HG02884 (cell line): ENCODE data around the gene NSDHL.

Experiments used
- ATAC-seq: cut with Tn5 transposase; IDR thresholded peaks from one replicate; pipeline ENCODE4 v1.9.1; 2021; ENCODE audit warnings: mild to moderate bottlenecking, moderate library complexity; ENCODE audit not compliant: unreplicated experiment

NSDHL gene

GRCh38 chrX:152892999-152893891 is 62.4 kb downstream of the NSDHL start:
- ATAC-seq, result no peak

- ATAC-seq, result no peak
Observed at GRCh38 chrX:152893980-152894610, 63.2 kb downstream of the NSDHL start.

- no peak for ATAC-seq
Observed at GRCh38 chrX:152895121-152895520, 64.3 kb downstream of the NSDHL start.

DNA sequence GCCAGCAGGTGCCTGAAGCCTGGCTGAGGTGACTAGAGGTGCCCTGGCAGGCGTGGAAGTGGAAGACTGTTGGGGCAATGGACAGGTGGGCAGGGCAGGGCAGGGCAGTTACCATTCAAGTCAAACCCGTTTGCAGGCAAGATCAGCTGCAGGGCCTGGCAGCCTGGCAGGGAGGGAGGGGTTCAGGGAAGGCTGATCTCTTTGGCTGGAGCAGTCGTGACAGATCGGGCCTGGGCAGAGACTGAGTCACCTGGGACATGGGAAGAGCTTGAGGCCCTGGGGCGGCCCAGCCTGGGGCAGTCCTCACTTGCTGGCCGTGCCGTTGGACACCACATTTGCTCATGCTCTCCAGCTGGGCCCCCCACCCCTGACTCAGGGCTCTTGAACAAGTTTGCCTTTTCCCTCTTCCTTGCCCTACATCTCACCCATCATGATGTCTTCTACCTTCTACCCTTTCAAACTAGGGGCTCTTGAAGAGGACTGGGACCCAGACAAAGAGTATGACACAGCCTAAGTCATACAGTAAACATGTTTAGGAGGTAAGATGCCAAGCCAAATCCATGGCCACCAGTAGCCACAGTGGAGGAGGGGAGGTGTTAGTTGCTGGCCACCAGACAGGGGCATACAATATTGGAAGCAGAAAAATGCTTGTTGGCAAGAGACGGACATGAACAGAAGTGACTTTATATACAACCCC is 65.0 kb downstream of the NSDHL start:
- no peak for ATAC-seq

GRCh38 chrX:152896450-152896849 is 65.6 kb downstream of the NSDHL start:
- no peak for ATAC-seq

DNA sequence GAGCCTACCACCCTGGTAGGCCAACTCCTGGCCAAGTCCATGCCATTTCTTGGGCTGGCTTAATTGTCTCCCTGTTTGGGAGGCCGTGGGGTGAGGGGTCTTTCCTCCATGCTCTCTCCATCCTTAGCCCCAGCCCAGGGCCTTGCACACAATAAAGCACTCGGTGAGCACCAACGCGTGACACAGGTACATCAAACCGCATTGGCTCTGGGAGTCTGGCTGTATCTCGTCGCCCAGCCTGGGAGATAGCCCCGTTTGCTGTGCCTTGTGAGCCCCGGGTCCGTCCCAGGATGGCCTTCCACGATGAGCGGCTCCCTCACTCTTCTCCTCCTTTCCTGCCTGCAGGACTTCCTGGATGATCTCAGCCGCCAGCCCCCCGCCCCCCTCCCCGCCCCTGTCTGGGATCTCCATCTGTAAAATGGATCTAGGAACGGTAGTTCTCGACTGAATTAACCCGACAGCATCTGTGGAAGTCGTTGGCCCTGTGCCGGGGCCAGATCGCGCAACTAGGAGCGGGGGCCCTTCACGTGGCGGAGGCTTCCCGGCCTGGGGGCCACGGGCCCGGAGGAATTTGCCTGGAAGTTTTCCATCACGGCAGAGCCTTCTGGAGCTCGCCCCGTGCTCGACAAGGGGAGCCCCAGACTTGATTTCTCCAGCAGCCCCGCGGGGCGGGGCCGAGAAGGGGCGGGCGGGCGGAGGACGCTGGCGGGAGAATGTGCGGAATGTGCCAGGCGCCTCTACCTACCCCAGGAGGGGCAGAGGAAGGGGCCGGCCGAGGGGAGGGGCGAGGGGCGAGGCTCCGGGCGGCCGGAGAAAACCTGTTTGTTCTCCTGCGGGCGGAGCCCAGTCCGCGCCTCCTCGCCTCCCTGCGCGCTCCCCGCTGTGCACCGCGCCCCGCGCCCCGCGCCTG is 66.6 kb downstream of the NSDHL start, which contains the start of gene ZNF185:
TSS of gene ZNF185 (plus strand) at position 846 of the 910 bp plus-strand sequence. CDS start 16,423 bp downstream, outside the sequence.
- ATAC-seq, result no peak

GRCh38 chrX:152898442-152898841 is 67.6 kb downstream of the NSDHL start:
- no peak for ATAC-seq

GRCh38 chrX:152899111-152899873 is 68.4 kb downstream of the NSDHL start:
- no peak for ATAC-seq

DNA sequence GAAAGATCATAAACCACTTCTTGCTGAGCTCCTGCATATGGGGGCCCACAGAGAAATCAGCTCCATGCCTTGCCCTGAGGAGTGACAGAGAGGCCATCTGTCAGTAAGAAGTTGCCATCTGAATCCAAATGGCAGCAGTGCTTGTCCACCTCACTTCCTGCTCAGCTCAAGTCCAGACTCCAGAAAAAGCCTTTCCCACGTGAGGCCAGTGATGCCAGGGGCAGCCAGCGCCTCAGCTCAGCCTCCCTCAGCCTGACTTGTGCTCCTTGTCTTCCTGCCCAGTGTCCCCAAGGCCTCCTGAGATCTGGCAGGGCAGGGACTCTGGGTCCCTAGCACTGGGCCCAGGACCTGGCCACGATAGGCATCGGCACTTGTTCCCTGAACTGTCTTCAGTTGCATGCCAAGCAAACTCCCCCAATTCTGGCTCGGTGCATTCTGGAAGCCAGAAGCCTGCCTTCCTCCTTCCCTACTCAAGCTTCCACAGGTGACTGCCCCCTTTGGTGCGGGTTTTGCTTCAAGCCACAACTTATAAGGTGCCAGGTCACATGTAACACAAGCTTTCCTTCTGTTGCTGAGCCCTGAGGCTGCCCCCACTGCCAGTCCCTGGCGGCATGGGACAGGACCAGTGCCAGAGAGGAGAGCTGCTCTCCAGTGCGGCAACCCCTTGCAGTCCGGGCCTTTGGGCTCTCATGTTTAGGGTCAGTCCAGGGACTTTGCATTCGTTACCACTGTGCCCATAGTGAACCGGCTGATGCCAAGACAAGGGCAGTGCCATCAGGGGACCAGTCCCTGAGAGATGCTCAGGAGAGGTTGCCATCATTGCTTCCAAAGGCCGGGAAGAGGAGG is 69.2 kb downstream of the NSDHL start:
- ATAC-seq, result no peak

GRCh38 chrX:152900937-152901445 is 70.1 kb downstream of the NSDHL start:
- no peak for ATAC-seq

GRCh38 chrX:152901816-152902501 is 71.1 kb downstream of the NSDHL start:
- ATAC-seq, result no peak

- ATAC-seq, result no peak
Observed at GRCh38 chrX:152902502-152902820, 71.6 kb downstream of the NSDHL start.

- ATAC-seq, result no peak
Observed at GRCh38 chrX:152903589-152903988, 72.7 kb downstream of the NSDHL start.

- no peak for ATAC-seq
Observed at GRCh38 chrX:152904151-152905080, 73.6 kb downstream of the NSDHL start.

DNA sequence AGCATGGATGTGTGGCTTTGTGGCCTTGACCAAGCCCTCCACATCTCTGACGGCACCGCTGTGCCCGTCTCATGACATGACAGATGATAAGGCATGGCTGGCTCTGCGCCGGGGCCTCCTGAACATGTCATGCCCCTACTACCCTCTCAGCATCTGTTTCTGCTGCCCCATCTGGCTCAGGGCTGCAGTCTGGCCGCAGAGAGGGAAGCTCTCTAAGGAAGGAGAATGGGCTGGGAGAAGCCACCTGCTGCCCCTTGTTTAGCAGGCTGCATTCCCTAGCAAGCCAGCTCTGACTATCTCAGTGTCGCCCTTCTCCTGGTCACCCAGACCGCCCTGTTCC is 74.2 kb downstream of the NSDHL start:
- ATAC-seq, result no peak

GRCh38 chrX:152907084-152907651 is 76.3 kb downstream of the NSDHL start:
- no peak for ATAC-seq

- ATAC-seq, result no peak
Observed at GRCh38 chrX:152908486-152908885, 77.6 kb downstream of the NSDHL start.
